NCI-H2196 treated with DMSO at 0.1 percent for 48 hours (cell line): ENCODE data around the gene RFC1.
A peak's percentile ranks its signal among the peaks of the same experiment; 100 is the strongest.
"Not testable (repeated sequence)": the region's sequence is repeated elsewhere in the genome, so short reads cannot be mapped to it uniquely, and the experiment has no call there.

Experiments used
- DNase-seq: peaks from one replicate; lab custom pipeline; 2025; ENCODE audit not compliant: unreplicated experiment; lab: John Stamatoyannopoulos, UW

Gene RFC1, protein sequence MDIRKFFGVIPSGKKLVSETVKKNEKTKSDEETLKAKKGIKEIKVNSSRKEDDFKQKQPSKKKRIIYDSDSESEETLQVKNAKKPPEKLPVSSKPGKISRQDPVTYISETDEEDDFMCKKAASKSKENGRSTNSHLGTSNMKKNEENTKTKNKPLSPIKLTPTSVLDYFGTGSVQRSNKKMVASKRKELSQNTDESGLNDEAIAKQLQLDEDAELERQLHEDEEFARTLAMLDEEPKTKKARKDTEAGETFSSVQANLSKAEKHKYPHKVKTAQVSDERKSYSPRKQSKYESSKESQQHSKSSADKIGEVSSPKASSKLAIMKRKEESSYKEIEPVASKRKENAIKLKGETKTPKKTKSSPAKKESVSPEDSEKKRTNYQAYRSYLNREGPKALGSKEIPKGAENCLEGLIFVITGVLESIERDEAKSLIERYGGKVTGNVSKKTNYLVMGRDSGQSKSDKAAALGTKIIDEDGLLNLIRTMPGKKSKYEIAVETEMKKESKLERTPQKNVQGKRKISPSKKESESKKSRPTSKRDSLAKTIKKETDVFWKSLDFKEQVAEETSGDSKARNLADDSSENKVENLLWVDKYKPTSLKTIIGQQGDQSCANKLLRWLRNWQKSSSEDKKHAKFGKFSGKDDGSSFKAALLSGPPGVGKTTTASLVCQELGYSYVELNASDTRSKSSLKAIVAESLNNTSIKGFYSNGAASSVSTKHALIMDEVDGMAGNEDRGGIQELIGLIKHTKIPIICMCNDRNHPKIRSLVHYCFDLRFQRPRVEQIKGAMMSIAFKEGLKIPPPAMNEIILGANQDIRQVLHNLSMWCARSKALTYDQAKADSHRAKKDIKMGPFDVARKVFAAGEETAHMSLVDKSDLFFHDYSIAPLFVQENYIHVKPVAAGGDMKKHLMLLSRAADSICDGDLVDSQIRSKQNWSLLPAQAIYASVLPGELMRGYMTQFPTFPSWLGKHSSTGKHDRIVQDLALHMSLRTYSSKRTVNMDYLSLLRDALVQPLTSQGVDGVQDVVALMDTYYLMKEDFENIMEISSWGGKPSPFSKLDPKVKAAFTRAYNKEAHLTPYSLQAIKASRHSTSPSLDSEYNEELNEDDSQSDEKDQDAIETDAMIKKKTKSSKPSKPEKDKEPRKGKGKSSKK

DNA sequence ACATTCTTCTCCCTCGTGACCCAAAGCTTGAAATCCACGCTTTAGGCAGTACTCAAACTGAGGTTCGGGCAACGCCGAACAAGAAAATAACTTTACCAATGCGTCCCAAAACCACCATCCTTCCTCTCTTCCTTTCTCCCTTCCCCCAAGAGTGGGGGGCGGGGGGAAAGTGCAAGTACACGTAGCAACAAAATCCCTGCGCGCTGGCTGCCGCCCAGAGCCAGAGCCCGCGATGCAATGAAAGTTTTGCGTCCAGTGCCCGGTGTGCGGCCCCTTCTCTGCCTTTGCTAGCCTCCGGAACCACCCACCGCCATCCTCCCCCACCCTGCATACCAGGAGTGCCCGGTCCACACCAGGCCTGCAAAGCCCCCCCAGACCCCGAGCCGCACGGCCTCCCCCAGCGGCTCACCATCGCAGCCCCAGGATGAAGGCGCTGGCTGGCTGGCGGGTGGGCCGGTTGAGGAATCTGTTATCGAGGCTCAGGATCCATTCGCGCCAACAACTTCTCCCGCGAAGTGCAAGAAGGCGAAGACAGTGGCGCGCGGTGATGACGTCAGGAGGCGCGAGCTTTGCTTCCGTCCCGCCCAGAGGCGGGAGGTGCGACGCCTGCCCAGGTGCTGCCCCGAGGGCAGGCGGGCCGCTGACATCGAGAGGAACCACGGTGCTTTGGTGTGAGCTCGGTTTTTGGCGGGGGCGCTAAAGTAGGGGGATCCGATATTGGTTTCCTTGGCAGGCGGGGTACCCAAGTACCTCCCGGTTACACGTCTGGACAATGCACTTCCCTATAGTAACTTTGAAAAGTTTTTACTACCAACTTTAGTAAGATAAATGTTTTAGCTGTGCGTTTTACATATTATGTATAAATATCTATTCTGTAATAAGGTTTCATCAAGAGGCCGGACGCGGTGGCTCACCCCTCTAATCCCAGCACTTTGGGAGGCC is at the start of gene RFC1:
TSS of gene RFC1 (minus strand) at position 533 of the 942 bp plus-strand sequence. CDS start at position 412, 121 bp downstream.
- DNase-seq = peak; percentile 68

DNA sequence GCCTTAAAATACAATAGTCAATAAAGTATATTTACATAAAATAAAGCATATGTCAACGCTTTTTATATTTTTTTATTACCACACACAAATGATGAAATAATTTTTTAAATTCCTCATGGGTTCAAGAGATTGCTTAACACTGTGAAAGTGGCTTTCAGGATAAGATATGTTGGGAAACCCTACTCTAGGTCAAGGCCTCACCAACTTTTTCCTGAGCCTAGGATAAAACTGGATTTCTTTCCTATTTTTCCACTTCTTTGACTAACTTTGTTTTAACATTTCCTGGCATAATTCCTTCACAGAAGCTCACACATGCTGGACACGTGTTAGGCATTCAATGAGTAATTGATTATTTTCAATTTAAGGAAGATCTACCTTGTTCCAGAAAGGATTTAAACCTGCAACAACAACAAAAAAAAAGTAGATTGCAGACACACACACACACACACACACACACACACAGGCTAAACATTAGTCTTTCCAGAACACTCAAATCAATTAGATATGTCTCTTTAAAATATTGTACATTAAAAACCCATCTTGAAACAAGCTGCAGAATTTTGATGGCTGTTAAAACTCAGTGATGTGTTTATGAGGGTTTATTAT is 49.6 kb upstream of the RFC1 start:
- no peak for DNase-seq

DNA sequence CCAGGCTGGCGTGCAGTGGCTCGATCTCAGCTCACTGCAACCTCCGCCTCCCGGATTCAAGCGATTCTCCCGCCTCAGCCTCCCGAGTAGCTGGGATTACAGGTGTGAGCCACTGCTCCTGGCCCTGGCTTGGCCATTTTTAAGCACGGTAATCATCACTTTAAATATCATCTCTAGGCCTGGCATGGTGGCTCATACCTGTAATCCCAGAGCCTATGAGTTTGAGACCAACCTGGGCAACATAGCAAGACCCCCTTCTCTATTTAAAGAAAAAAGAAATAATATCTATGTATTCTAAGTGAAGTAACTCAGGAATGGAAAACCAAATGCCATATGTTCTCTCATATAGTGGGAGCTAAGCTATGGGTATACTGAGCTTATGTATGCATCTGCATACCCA is 45.4 kb upstream of the RFC1 start:
- not testable (repeated sequence) for DNase-seq

DNA sequence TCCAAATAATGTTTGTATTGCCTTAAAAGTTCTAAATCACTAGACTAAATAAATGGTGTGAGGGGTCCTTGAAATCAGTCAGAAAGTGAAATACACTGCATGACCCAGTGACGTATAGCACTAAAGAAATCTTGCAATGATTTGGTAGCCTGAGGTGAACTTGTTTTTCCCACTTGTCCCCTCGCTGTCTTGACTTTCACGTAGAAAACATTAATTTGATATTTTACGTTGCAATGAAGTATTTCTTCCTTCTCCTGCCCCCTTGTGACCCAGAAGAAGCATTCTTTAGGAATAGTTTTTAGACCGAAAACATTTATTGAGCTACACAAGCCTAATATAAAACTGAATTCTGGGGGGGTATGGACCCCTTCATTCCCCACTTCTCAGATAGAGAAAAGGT is 44.3 kb upstream of the RFC1 start:
- DNase-seq = no peak

DNA sequence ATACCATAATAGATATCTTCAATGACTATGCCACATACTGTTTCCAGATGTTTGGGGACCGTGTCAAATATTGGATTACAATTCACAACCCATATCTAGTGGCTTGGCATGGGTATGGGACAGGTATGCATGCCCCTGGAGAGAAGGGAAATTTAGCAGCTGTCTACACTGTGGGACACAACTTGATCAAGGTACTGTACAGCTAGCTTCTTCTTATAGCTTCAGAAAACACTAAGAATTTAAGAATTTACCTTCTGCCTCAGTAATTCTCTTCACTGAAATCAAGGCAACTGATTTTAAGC is 41.4 kb upstream of the RFC1 start:
- no peak for DNase-seq

DNA sequence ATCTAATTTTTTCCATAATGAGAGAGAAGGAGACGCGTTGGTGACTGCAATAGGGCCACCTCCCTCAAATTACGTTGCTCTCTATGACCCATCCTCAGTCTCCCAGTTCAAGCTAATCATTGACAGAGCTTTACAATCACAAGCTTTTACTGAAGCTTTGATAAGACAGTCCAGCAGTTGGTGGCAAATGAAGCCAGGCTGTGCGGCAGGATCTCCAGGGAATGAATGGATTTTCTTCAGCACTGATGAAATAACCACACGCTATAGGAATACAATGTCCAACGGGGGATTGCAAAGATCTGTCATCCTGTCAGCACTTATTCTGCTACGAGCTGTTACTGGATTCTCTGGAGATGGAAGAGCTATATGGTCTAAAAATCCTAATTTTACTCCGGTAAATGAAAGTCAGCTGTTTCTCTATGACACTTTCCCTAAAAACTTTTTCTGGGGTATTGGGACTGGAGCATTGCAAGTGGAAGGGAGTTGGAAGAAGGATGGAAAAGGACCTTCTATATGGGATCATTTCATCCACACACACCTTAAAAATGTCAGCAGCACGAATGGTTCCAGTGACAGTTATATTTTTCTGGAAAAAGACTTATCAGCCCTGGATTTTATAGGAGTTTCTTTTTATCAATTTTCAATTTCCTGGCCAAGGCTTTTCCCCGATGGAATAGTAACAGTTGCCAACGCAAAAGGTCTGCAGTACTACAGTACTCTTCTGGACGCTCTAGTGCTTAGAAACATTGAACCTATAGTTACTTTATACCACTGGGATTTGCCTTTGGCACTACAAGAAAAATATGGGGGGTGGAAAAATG is 40.8 kb upstream of the RFC1 start, which contains the start of gene KLB:
TSS of gene KLB (plus strand) at position 168 of the 821 bp plus-strand sequence. CDS start at position 188, 20 bp downstream.
- no peak for DNase-seq

DNA sequence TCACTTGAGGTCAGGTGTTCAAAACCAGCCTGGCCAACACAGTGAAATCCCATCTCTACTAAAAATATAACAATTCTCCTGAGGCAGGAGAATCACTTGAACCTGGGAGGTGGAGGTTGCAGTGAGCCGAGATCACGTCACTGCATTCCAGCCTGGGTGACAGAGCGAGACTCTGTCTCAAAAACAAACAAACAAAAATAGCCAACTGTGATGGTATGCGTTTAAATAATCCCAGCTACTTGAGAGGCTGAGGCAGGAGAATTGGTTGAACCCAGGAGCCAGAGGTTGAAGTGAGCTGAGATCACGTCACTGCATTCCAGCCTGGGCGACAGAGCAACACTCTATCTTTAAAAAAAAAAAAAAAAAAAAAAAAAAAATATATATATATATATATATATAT is 35.5 kb upstream of the RFC1 start:
- not testable (repeated sequence) for DNase-seq

DNA sequence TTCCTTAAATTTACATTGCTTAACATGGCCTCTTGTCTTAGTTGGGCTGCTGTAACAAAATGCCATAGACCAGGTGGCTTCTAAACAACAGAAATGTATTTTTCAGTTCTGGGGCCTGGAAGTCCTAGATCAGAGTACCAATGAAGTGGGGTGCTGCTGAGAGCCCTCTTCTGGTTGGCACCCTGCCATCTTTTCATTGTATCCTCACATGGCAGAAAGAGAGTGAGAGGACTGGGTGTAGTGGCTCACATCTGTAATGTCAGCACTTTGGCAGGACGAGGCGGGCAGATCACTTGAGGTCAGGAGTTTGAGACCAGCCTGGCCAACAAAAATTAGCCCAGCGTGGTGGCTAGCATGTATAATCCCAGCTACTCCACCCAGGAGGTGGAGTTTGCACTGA is 28.5 kb upstream of the RFC1 start:
- no peak for DNase-seq

DNA sequence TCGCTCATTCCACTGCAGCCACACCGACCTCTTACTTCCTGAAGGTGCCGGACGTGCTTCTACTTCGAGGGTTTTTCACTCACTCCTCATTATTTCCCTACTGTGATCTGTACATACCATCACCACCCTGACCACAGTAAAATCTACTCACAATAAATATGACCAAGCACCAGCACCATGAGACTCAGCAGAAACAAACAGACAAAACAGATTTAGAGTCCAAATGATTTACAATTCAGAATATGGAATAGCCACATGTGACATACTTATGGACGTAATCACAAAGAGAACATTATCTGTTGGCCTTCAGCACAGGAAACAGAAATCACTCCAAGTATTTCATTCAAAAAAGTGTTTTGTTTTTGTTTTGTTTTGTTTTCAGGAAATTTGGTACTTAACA is 24.4 kb upstream of the RFC1 start:
- DNase-seq = no peak

DNA sequence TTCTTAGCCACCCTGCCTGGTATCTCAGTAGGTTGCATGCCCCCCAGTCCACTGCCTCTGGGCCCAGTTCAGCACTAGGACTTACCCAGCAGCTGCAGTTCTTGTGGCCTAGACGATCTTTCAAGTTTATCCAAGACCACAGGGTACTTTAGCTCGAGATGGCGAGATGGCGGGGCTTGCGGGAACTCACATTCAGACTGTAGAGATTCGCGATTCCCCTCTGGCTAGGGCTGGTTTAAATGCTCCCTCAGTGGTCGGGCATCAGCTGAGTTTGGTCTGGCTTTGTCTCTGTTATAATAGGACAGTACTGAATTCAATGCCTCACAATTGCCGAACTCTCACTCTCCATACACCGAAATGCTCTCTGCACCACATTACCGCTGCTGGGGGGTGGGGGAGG is 18.4 kb upstream of the RFC1 start:
- no peak for DNase-seq

DNA sequence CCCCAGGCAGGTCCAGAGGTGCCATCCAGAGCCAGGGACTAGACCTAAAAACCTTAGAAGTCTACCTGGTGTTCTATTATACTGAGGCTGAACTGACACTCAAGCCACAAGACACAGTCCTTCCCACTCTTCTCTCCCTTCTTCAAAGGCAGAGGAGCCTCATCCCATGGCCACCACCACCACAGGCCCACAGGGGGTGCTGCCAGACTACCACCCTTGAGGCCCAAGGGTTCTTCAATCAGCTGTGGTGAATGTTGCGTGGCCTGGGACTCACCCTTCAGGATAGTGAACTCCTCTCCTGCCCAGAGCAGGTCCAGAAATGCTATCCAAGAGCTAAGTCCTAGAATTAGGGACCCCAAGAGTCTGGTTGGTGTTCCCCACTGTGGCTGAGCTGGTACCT is 17.5 kb upstream of the RFC1 start:
- no peak for DNase-seq

DNA sequence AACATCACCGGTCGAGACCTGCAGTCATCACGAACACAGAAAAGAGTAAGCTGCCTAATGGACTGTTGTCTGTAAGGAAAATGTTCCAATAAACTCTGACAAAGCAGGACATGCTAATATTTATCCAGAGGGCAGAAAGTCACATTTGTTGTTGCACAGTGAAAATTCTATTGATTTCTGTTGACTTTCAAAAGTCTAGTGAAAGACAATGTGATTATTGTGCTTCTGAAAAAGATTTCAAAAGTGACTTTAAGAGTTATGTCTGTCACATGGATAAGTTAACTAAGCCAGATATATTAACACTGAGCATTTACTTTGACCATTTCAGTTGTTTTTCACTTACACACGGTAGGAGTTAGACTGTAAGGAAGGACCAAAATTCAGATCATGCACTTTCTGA is 9.3 kb upstream of the RFC1 start:
- no peak for DNase-seq

DNA sequence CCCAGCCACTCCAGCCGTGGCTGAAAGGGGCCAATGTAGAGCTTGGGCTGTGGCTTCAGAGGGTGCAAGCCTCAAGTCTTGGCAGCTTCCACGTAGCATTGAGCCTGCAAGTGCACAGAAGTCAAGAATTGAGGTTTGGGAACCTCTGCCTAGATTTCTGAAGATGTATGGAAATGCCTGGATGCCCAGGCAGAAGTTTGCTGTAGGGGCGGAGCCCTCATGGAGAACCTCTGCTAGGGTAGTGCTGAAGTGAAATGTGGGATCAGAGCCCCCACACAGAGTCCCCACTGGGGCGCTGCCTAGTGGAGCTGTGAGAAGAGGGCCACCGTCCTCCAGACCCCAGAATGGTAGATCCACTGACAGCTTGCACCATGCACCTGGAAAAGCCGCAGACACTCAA is 5.0 kb upstream of the RFC1 start:
- not testable (repeated sequence) for DNase-seq

DNA sequence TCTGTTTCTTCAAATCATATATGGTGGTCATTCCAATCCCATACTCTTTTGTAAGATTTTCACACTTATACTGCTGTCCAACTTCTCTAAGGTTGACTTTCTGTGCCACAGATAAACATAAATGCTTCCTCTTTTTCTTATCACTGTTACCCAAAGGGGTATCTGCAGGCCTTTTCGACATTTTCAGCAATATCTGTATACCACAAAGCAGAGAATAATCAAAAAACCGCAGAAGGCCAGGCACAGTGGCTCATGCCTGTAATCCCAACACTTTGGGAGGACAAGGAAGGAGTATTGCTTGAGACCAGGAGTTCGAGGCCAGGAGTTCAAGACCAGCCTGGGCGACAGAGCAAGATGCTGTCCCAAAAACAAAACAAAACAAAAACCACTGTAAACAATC is 3.1 kb upstream of the RFC1 start:
- DNase-seq = no peak

DNA sequence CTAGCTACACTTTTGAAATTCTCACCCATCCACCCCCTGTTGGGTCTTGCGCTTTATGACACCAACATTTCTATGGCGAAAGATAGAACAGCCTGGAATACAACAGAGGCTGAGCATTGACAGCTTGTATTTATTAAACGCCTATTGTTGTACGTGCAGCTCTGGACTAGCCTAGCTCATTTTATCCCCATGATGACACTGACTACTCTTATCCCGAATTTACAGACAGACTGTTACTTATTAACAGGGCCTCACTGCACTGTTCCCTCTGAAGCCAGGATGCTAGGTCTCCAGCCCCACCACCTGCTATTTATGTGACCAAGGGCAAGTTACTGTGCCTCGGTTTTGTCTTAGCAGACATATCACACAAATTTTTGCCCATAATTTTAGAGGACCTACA is 1.0 kb upstream of the RFC1 start:
- no peak for DNase-seq

DNA sequence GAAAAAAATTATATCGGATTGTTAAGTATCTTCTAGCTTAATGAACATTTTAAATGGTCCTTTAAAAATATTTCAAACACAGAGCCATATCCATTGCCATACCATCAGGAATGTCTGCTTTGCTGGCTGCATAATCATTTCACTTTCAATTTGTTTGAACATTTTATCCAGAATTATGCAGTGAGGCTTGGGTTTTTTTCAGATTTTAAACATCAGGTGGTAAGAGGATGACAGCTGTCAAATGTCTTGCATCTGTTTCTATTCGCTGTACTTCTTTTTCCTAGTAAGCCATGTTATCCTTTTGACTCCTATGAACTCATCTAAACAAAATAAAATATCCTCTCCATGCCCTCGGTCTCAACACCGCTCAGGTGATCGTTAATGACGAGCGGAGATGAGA is 802 bp downstream of the RFC1 start:
- no peak for DNase-seq

DNA sequence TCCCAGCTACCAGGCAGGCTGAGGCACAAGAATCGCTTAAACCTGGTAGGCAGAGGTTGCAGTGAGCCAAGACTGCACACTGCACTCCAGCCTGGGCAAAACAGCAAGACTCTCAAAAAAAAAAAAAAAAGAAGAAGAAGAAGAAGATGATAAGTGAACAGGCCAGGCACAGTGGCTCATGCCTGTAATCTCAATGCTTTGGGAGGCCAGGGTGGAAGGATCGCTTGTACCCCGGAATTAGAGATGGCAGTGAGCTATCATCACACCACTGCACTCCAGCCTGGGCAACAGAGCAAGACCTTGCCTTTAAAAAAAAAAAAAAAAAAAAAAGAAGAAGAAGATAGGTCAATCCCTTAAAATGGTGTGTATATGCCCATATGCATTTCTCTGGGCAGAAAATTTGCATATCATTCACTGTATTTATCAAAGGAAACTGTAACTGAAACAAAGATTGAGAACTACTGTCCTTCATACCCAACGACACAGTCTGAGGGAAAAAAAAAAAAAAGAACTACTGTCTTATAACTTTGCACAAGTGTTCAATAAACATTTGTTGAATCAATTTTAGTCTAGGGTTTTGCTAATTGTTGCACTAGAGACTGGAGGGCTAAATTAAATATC is 2.3 kb downstream of the RFC1 start:
- no peak for DNase-seq

DNA sequence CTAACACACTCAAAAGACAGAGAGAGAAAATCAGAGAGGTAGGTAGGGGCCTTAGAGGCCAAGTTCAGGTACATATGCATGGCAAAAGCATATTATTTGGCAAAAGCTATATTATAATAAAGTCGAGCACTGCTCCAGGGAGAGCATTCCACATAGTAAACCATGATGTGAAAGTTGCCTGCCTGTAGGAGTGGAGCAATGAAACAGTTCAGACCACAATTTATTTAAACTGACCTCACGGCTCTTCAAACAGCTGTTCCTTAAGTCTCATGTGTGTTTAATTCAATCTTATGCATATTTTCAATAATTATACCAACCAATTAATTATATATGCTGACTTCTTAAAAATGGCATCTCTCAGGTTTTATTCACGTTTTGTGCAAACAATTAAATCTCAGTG is 3.3 kb downstream of the RFC1 start:
- DNase-seq = no peak

DNA sequence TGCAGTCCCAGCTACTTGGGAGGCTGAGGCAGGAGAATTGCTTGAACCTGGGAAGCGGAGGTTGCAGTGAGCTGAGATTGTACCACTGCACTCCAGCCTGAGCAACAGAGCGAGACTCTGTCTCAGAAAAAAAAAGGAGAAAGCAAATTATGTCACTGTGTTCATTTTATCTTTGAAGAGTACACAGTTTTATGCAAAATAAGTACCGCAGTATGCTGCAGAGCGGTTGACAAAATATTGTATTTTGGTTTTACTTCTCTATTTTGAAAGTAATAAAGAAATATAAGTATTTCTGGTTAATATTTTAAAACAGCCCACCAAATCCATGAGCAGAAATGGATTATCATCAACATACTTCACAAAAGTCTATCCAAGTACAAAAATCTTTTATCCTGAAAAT is 5.6 kb downstream of the RFC1 start:
- DNase-seq = not testable (repeated sequence)
